Measurements from ENCODE around the gene LDB2.

DNA sequence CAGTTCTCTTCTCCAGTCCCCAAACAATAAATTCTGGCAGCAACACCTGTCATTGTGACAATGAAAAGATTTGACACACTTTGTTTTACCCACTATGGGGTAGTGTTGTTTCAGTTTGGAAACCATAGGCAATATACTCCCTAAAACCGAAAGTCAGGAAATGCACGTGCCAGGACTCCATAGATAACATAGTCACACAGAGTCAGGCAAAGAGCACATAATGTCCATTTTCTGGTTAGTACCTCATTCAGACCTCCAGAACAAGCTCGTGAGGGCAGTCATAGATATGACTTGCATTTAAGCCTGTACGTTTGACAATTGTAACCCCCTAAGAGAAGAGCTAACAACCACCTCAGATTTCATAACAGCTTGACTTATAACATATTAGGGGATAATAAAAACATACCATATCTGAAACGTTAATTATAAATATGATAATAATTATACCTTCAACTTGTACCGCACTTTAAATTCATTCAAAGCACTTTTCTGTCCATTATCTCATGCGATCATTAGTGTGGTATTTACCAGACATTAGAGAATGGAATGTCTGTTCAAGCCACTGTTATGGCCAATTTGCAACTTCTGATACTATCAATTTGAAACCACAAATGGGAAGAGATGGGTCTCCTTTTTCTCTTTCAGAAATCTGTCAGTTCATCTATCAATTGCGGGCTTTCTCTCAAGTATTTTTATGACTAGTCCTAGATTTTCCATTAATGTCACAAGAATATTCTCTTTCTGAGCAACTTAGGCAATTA, 147.4 kb downstream of the LDB2 start:
- TF ChIP-seq, protein P1, sequence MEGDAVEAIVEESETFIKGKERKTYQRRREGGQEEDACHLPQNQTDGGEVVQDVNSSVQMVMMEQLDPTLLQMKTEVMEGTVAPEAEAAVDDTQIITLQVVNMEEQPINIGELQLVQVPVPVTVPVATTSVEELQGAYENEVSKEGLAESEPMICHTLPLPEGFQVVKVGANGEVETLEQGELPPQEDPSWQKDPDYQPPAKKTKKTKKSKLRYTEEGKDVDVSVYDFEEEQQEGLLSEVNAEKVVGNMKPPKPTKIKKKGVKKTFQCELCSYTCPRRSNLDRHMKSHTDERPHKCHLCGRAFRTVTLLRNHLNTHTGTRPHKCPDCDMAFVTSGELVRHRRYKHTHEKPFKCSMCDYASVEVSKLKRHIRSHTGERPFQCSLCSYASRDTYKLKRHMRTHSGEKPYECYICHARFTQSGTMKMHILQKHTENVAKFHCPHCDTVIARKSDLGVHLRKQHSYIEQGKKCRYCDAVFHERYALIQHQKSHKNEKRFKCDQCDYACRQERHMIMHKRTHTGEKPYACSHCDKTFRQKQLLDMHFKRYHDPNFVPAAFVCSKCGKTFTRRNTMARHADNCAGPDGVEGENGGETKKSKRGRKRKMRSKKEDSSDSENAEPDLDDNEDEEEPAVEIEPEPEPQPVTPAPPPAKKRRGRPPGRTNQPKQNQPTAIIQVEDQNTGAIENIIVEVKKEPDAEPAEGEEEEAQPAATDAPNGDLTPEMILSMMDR (IDR thresholded peaks at IDR 0.05), result no peak
- no peak for TF ChIP-seq POLR2A (IDR thresholded peaks at IDR 0.05)
